Common myeloid progenitor, CD34-positive (primary cell): Measurements from ENCODE around the gene FRMD4B.

Experiments used
- CTCF ChIA-PET: fragments of 350-600 bp; sonication (Branson Sonifier 250); formaldehyde crosslinking; loops from one replicate; lab custom pipeline; 2021; ENCODE audit warnings: antibody characterized with exemption; lab: Charles Lee
- POLR2A ChIA-PET: fragments of 350-600 bp; sonication (Branson Sonifier 250); formaldehyde crosslinking; loops from one replicate; lab custom pipeline; 2021; ENCODE audit warnings: antibody characterized with exemption; lab: Charles Lee
- DNase-seq, 3 donors: peaks; one replicate each; pipeline versions ENCODE4 v3.0.0 to v3.0.0-alpha.2; 2013
- H3K27ac ChIP-seq, 2 experiments: 1 replicate in 1 of 2; 2 replicates in 1 of 2; pipeline ENCODE4 v1.7.0; 2013; ENCODE audit warnings: inconsistent platforms in 2 of 2, low read length in 2 of 2, mild to moderate bottlenecking in 2 of 2, low read depth in 1 of 2, moderate library complexity in 1 of 2; ENCODE audit not compliant: severe bottlenecking in 2 of 2, insufficient read depth in 1 of 2, poor library complexity in 1 of 2
- H3K27me3 ChIP-seq, 5 experiments: replicated peaks in 2 of 5; 1 replicate in 3 of 5; 2 replicates in 2 of 5; pipeline versions ENCODE4 v1.6.1 to v1.7.0; 2013; ENCODE audit warnings: low read length in 4 of 5, mild to moderate bottlenecking in 2 of 5, moderate library complexity in 2 of 5, inconsistent platforms in 1 of 5; ENCODE audit not compliant: insufficient read depth in 5 of 5, control insufficient read depth in 4 of 5
- H3K36me3 ChIP-seq, 4 experiments: 1 replicate in 2 of 4; 2 replicates in 2 of 4; pipeline versions ENCODE4 v1.6.1 to v1.7.0; 2013; ENCODE audit warnings: low read length in 3 of 4, control low read depth in 1 of 4, mild to moderate bottlenecking in 1 of 4; ENCODE audit not compliant: control insufficient read depth in 4 of 4, insufficient read depth in 4 of 4
- H3K4me1 ChIP-seq, 4 experiments: 1 replicate in 3 of 4; 2 replicates in 1 of 4; pipeline versions ENCODE4 v1.6.1 to v1.7.1; 2013; ENCODE audit warnings: low read length in 3 of 4, mild to moderate bottlenecking in 3 of 4, control low read depth in 1 of 4, inconsistent platforms in 1 of 4, moderate library complexity in 1 of 4; ENCODE audit not compliant: control insufficient read depth in 4 of 4, insufficient read depth in 4 of 4; ENCODE audit errors: control extremely low read depth in 1 of 4
- H3K4me3 ChIP-seq, 7 experiments: 1 replicate in 4 of 7; 2 replicates in 3 of 7; pipeline versions ENCODE4 v1.5.1 to v1.7.0; 2013; ENCODE audit warnings: mild to moderate bottlenecking in 7 of 7, low read length in 6 of 7, moderate library complexity in 6 of 7, inconsistent platforms in 2 of 7, low read depth in 2 of 7, control low read depth in 1 of 7; ENCODE audit not compliant: insufficient read depth in 4 of 7, control insufficient read depth in 1 of 7; ENCODE audit errors: extremely low read depth in 1 of 7
- H3K9me3 ChIP-seq, 5 experiments: 1 replicate in 4 of 5; 2 replicates in 1 of 5; pipeline versions ENCODE4 v1.6.1 to v1.7.1; 2013; ENCODE audit warnings: low read length in 4 of 5, mild to moderate bottlenecking in 2 of 5, inconsistent platforms in 1 of 5, low read depth in 1 of 5, moderate library complexity in 1 of 5; ENCODE audit not compliant: control insufficient read depth in 4 of 5, insufficient read depth in 2 of 5; ENCODE audit errors: control extremely low read depth in 1 of 5
- WGBS: methylation state at CpG from one replicate; pipeline ENCODE4 v1.1.5; 2013; ENCODE audit not compliant: insufficient coverage; 5-methylcytosine and 5-hydroxymethylcytosine counted together

FRMD4B gene

GRCh38 chr3:69370156-69370883, 15.6 kb downstream of the FRMD4B start:
- no peaks in the 10 kb centered on the region for H3K27me3 ChIP-seq
- H3K9me3 ChIP-seq: no peaks in the 10 kb centered on the region
- WGBS: 6% methylated on average over 15 of the region's 17 CpGs
- H3K27ac ChIP-seq: peak overlapping the region; percentile 70
- H3K4me1 ChIP-seq: peaks cover 22 to 48% (median 37%) of the 10 kb centered on the region in 4 experiments
- POLR2A ChIA-PET: interaction anchor here (1.1 kb wide), 1 partner anchor 42 kb away, joined by 4 read pairs; no protein-coding TSS in a partner anchor
- peak overlapping the region in 6 of 7 experiments; percentile 25 to 67 (median 38) for H3K4me3 ChIP-seq
- CTCF ChIA-PET: interaction anchor here (0.6 to 12.5 kb wide), 9 partner anchors 10 to 69 kb away, joined by 3 to 104 read pairs (median 3); partner anchors contain the start of gene FRMD4B
- peaks cover 0 to 2% (median 0%) of the 10 kb centered on the region in 4 experiments for H3K36me3 ChIP-seq
- peak; percentile 70 to 97 (median 95) for DNase-seq

- peak overlapping the region in 1 of 7 experiments; percentile 1 for H3K4me3 ChIP-seq
- ChIA-PET POLR2A (interaction anchor here (0.7 to 0.9 kb wide), 2 partner anchors 8 to 28 kb away, joined by 3 read pairs; no protein-coding TSS in a partner anchor), CTCF (interaction anchor here (1.1 to 12.5 kb wide), 11 partner anchors 9 to 71 kb away, joined by 3 to 104 read pairs (median 4); partner anchors contain the start of gene FRMD4B)
- H3K4me1 ChIP-seq: peaks cover 28 to 62% (median 51%) of the 10 kb centered on the region in 4 experiments
- no peaks in the 10 kb centered on the region for H3K27me3 ChIP-seq
- WGBS: 59% methylated on average over 4 of the region's 5 CpGs
- peak overlapping the region in 1 of 2 experiments; percentile 32 for H3K27ac ChIP-seq
- DNase-seq: peak; percentile 69 to 98 (median 97)
- H3K9me3 ChIP-seq: no peaks in the 10 kb centered on the region
- H3K36me3 ChIP-seq: peaks cover 0 to 2% (median 0%) of the 10 kb centered on the region in 4 experiments
Measured at GRCh38 chr3:69368129-69368741, 17.7 kb downstream of the FRMD4B start.

- no CpG with 5 or more reads among the region's 3 CpGs for WGBS
Measured at GRCh38 chr3:69367586-69367985, 18.3 kb downstream of the FRMD4B start.

GRCh38 chr3:69364354-69364753, 21.5 kb downstream of the FRMD4B start:
- Histone ChIP-seq H3K4me1 (peaks cover 15 to 44% (median 28%) of the 10 kb centered on the region in 4 experiments), H3K36me3 (no peaks in the 10 kb centered on the region), H3K27ac (peak overlapping the region in 1 of 2 experiments; percentile 1), H3K4me3 (no peak overlapping the region), H3K27me3 (no peaks in the 10 kb centered on the region), H3K9me3 (no peaks in the 10 kb centered on the region)
- CTCF ChIA-PET: interaction anchor here (1.3 to 3.4 kb wide), 7 partner anchors 11 to 45 kb away, joined by 3 to 16 read pairs (median 4); partner anchors contain the start of gene FRMD4B
- WGBS: no CpG with 5 or more reads among the region's 5 CpGs
- POLR2A ChIA-PET: interaction anchor here (1.3 kb wide), 1 partner anchor 9 kb away, joined by 3 read pairs; no protein-coding TSS in a partner anchor
- DNase-seq: no peak

More at GRCh38 chr3:69367586-69367985, 18.3 kb downstream of the FRMD4B start:
- Histone ChIP-seq H3K4me3 (no peak overlapping the region), H3K27ac (peak overlapping the region in 1 of 2 experiments; percentile 32), H3K27me3 (no peaks in the 10 kb centered on the region), H3K36me3 (peaks cover 0 to 2% (median 0%) of the 10 kb centered on the region in 4 experiments), H3K9me3 (no peaks in the 10 kb centered on the region), H3K4me1 (peaks cover 28 to 62% (median 51%) of the 10 kb centered on the region in 4 experiments)
- POLR2A ChIA-PET: interaction anchor here (0.7 kb wide), 1 partner anchor 28 kb away, joined by 3 read pairs; no protein-coding TSS in a partner anchor
- peak in 1 of 3 donors; percentile 37 for DNase-seq
- CTCF ChIA-PET: interaction anchor here (1.2 to 12.5 kb wide), 3 partner anchors 19 to 36 kb away, joined by 3 to 104 read pairs (median 4); partner anchors contain the start of gene FRMD4B

- no CpG with 5 or more reads among the region's 2 CpGs for WGBS
- Histone ChIP-seq H3K27ac (no peak overlapping the region), H3K4me3 (no peak overlapping the region), H3K9me3 (peaks cover 0 to 6% (median 0%) of the 10 kb centered on the region in 5 experiments), H3K4me1 (peaks cover 11 to 38% (median 15%) of the 10 kb centered on the region in 4 experiments), H3K36me3 (no peaks in the 10 kb centered on the region), H3K27me3 (no peaks in the 10 kb centered on the region)
- POLR2A ChIA-PET: no interaction called here
- CTCF ChIA-PET: no interaction called here
- no peak for DNase-seq
Measured at GRCh38 chr3:69360690-69361089, 25.2 kb downstream of the FRMD4B start.

- DNase-seq: no peak
- peaks cover 7 to 37% (median 12%) of the 10 kb centered on the region in 4 experiments for H3K4me1 ChIP-seq
- H3K27me3 ChIP-seq: no peaks in the 10 kb centered on the region
- H3K9me3 ChIP-seq: peaks cover 0 to 6% (median 0%) of the 10 kb centered on the region in 5 experiments
- ChIA-PET CTCF (no interaction called here), POLR2A (no interaction called here)
- H3K36me3 ChIP-seq: no peaks in the 10 kb centered on the region
- no peak overlapping the region for H3K4me3 ChIP-seq
- no peak overlapping the region for H3K27ac ChIP-seq
Measured at GRCh38 chr3:69359916-69360315, 26.0 kb downstream of the FRMD4B start.
